Nephron (organoid): ENCODE data around the gene MUC12.

Source experiments
- H3K27ac Mint-ChIP-seq, 3 experiments: 2 replicates each; pipeline ENCODE4 v1.8.0; 2020; ENCODE audit warnings: mixed read lengths in 3 of 3, mild to moderate bottlenecking in 2 of 3, moderate library complexity in 1 of 3
- H3K27me3 Mint-ChIP-seq: 2 replicates; pipeline ENCODE4 v1.8.0; 2021; ENCODE audit warnings: low read depth, mild to moderate bottlenecking, moderate library complexity, mixed read lengths
- H3K36me3 Mint-ChIP-seq: 2 replicates; pipeline ENCODE4 v1.8.0; 2020; ENCODE audit warnings: low read depth, mixed read lengths
- H3K4me1 Mint-ChIP-seq: 2 replicates; pipeline ENCODE4 v1.8.0; 2020; ENCODE audit warnings: mixed read lengths
- H3K4me3 Mint-ChIP-seq, 3 experiments: 2 replicates each; pipeline ENCODE4 v1.8.0; 2020; ENCODE audit warnings: mild to moderate bottlenecking in 3 of 3, mixed read lengths in 3 of 3, moderate library complexity in 2 of 3
- H3K9me3 Mint-ChIP-seq: 2 replicates; pipeline ENCODE4 v1.8.0; 2020; ENCODE audit warnings: mixed read lengths
- TF ChIP-seq, protein P1 (sequence below), 3 experiments: fragments of 200-600 bp; sonication (generic); IDR thresholded peaks; one replicate each; pipeline ENCODE4 v1.5.0; 2021; ENCODE audit warnings: antibody characterized with exemption in 3 of 3; ENCODE audit not compliant: unreplicated experiment in 3 of 3

The MUC12 gene

DNA sequence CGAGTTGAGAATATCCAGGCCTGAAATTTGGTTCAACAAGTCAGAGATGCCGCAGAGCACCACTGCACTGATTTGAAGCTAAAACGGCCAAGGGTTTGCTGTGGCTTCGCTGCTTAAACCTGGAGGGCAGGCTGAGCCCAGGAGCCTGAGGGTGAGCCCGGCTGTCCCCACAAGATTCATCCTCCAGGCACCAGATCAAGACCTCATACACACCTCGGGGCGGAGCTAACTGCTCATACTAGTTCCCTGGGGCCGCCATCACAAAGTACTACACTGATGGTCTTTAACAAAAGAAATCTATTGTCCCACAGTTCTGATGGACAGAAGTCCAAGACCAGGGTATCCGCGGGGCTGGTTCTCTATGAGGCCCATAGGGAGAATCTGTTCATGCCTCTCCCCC lies 99.0 kb downstream of the MUC12 start:
- Mint-ChIP-seq H3K27me3 (peaks cover 28% of the 10 kb centered on the region), H3K36me3 (no peaks in the 10 kb centered on the region), H3K9me3 (no peaks in the 10 kb centered on the region), H3K4me1 (peaks cover 11% of the 10 kb centered on the region), H3K4me3 (no peak overlapping the region), H3K27ac (no peak overlapping the region)
- TF ChIP-seq, protein P1, sequence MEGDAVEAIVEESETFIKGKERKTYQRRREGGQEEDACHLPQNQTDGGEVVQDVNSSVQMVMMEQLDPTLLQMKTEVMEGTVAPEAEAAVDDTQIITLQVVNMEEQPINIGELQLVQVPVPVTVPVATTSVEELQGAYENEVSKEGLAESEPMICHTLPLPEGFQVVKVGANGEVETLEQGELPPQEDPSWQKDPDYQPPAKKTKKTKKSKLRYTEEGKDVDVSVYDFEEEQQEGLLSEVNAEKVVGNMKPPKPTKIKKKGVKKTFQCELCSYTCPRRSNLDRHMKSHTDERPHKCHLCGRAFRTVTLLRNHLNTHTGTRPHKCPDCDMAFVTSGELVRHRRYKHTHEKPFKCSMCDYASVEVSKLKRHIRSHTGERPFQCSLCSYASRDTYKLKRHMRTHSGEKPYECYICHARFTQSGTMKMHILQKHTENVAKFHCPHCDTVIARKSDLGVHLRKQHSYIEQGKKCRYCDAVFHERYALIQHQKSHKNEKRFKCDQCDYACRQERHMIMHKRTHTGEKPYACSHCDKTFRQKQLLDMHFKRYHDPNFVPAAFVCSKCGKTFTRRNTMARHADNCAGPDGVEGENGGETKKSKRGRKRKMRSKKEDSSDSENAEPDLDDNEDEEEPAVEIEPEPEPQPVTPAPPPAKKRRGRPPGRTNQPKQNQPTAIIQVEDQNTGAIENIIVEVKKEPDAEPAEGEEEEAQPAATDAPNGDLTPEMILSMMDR (IDR thresholded peaks at IDR 0.05; ENCODE audit: unreplicated experiment in 3 of 3), result no peak
